SK-N-SH (cell line): ENCODE data around the gene SMIM36.

Experiments used
- EP300 ChIP-seq, 2 experiments: IDR thresholded peaks; 2 replicates each; pipeline versions ENCODE4 v1.4.0 to v1.6.1; 2012; ENCODE audit warnings: borderline replicate concordance in 1 of 2, low read depth in 1 of 2, low read length in 1 of 2
- FOSL2 ChIP-seq: IDR thresholded peaks from 2 replicates; pipeline ENCODE4 v1.4.0; 2012; ENCODE audit warnings: low read depth, mild to moderate bottlenecking, moderate library complexity, borderline replicate concordance
- GABPA ChIP-seq: IDR thresholded peaks from 2 replicates; pipeline ENCODE4 v1.4.0; 2012; ENCODE audit warnings: low read depth, mild to moderate bottlenecking
- MXI1 ChIP-seq: IDR thresholded peaks from 2 replicates; pipeline ENCODE4 v1.6.1; 2012; ENCODE audit warnings: mild to moderate bottlenecking, low read depth, low read length, improper control_type of control experiment
- POLR2AphosphoS5 ChIP-seq: IDR thresholded peaks from 2 replicates; pipeline ENCODE4 v1.6.1; 2012; ENCODE audit warnings: low read depth, low read length
- SIN3A ChIP-seq: IDR thresholded peaks from 2 replicates; pipeline ENCODE4 v1.6.1; 2012; ENCODE audit warnings: low read depth, mild to moderate bottlenecking, low read length, moderate library complexity, borderline replicate concordance
- SMC3 ChIP-seq: IDR thresholded peaks from 2 replicates; pipeline ENCODE4 v1.6.1; 2012; ENCODE audit warnings: low read depth, low read length, improper control_type of control experiment
- YY1 ChIP-seq: IDR thresholded peaks from 2 replicates; pipeline ENCODE4 v1.4.0; 2012; ENCODE audit warnings: low read depth, mild to moderate bottlenecking
- TF ChIP-seq, protein P1 (sequence below): IDR thresholded peaks from 2 replicates; pipeline ENCODE4 v1.6.1; 2012; ENCODE audit warnings: mild to moderate bottlenecking, low read depth, low read length, moderate library complexity
- TF ChIP-seq, protein P2 (sequence below): fragments of 200-600 bp; sonication (generic); IDR thresholded peaks from 2 replicates; pipeline ENCODE4 v1.6.1; 2017; ENCODE audit warnings: antibody characterized with exemption, mild to moderate bottlenecking, moderate library complexity
- TF ChIP-seq, protein P3 (sequence below): IDR thresholded peaks from 2 replicates; pipeline ENCODE4 v1.4.0; 2012; ENCODE audit warnings: low read depth, borderline replicate concordance

DNA sequence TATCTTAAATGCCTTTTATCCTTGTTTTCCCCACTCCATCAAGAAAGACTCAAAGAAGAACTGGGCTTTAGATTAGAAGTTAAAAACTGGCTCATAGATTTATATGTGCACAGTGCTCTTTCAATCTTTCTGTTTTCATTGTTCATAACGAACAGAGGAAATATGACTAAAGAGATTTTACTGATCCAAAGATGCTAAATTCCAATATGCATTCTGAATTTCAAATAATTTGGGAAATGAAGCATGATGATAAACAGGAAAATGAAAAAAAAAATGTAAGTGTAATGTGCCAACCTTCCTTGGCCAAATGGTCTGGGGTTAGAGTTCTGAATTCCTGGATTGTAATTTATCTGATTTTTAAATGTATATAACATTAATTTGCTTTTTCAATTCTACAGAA lies 25.0 kb upstream of the SMIM36 start:
- TF ChIP-seq, protein P1, sequence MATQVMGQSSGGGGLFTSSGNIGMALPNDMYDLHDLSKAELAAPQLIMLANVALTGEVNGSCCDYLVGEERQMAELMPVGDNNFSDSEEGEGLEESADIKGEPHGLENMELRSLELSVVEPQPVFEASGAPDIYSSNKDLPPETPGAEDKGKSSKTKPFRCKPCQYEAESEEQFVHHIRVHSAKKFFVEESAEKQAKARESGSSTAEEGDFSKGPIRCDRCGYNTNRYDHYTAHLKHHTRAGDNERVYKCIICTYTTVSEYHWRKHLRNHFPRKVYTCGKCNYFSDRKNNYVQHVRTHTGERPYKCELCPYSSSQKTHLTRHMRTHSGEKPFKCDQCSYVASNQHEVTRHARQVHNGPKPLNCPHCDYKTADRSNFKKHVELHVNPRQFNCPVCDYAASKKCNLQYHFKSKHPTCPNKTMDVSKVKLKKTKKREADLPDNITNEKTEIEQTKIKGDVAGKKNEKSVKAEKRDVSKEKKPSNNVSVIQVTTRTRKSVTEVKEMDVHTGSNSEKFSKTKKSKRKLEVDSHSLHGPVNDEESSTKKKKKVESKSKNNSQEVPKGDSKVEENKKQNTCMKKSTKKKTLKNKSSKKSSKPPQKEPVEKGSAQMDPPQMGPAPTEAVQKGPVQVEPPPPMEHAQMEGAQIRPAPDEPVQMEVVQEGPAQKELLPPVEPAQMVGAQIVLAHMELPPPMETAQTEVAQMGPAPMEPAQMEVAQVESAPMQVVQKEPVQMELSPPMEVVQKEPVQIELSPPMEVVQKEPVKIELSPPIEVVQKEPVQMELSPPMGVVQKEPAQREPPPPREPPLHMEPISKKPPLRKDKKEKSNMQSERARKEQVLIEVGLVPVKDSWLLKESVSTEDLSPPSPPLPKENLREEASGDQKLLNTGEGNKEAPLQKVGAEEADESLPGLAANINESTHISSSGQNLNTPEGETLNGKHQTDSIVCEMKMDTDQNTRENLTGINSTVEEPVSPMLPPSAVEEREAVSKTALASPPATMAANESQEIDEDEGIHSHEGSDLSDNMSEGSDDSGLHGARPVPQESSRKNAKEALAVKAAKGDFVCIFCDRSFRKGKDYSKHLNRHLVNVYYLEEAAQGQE: no peak
- TF ChIP-seq, protein P2, sequence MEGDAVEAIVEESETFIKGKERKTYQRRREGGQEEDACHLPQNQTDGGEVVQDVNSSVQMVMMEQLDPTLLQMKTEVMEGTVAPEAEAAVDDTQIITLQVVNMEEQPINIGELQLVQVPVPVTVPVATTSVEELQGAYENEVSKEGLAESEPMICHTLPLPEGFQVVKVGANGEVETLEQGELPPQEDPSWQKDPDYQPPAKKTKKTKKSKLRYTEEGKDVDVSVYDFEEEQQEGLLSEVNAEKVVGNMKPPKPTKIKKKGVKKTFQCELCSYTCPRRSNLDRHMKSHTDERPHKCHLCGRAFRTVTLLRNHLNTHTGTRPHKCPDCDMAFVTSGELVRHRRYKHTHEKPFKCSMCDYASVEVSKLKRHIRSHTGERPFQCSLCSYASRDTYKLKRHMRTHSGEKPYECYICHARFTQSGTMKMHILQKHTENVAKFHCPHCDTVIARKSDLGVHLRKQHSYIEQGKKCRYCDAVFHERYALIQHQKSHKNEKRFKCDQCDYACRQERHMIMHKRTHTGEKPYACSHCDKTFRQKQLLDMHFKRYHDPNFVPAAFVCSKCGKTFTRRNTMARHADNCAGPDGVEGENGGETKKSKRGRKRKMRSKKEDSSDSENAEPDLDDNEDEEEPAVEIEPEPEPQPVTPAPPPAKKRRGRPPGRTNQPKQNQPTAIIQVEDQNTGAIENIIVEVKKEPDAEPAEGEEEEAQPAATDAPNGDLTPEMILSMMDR: no peak
- TF ChIP-seq EP300 (IDR thresholded peaks at IDR 0.05; ENCODE audit: borderline replicate concordance in 1 of 2, low read depth in 1 of 2, low read length in 1 of 2) (no peak), SIN3A (no peak), YY1 (no peak), POLR2AphosphoS5 (no peak), GABPA (no peak), SMC3 (no peak), FOSL2 (no peak), MXI1 (no peak)
- TF ChIP-seq, protein P3, sequence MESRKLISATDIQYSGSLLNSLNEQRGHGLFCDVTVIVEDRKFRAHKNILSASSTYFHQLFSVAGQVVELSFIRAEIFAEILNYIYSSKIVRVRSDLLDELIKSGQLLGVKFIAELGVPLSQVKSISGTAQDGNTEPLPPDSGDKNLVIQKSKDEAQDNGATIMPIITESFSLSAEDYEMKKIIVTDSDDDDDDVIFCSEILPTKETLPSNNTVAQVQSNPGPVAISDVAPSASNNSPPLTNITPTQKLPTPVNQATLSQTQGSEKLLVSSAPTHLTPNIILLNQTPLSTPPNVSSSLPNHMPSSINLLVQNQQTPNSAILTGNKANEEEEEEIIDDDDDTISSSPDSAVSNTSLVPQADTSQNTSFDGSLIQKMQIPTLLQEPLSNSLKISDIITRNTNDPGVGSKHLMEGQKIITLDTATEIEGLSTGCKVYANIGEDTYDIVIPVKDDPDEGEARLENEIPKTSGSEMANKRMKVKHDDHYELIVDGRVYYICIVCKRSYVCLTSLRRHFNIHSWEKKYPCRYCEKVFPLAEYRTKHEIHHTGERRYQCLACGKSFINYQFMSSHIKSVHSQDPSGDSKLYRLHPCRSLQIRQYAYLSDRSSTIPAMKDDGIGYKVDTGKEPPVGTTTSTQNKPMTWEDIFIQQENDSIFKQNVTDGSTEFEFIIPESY: no peak
